Activated T-helper 9 cell treated with anti-CD3 and anti-CD28 coated beads, Interleukin-2, amount 50 U/mL, for 16 hours (primary cell): ENCODE measurements around the gene DYNLT5.
"Not testable (repeated sequence)": the region's sequence is repeated elsewhere in the genome, so short reads cannot be mapped to it uniquely, and the experiment has no call there.

Experiments
- DNase-seq: peaks from one replicate; pipeline ENCODE4 v3.0.0-alpha.2; 2020; ENCODE audit warnings: low read depth

The DYNLT5 gene

DNA sequence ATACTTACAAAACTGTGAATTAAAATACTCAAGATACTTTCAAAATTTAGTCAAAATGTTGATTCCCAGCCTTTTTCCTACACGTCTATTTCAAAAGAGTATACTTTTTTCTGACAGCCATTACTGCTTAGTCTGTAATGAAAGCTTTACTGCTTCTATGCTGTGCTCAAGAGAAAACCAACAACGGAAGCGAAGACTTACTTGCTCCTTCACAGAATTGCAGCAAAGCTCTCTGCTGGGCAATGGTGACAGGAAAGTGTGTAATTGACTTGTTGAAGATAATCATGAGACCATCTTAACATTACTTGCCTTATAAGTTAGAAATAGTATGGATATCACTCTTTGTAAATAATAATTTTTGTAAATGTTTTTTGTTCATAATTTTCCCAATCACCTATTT is 1.7 kb upstream of the DYNLT5 start:
- DNase-seq: no peak

DNA sequence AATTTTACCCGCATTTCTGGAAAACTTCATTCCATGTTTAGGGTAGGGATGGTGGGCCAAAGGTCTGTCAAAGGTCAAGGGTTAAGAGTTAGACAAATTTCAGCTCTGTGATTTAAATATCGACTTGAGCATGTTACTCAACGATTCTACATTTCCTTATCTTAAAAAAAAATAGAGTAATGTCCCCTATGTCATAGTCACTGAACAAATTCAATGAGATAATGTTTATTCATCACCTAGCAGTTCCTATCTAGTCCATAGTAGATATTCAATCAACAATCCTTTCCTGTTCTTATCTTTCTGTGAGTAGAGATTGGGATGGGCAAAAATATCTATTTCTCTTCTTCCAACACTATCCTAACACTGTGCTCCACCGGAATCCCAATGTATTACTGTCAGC is 1.1 kb upstream of the DYNLT5 start:
- no peak for DNase-seq

DNA sequence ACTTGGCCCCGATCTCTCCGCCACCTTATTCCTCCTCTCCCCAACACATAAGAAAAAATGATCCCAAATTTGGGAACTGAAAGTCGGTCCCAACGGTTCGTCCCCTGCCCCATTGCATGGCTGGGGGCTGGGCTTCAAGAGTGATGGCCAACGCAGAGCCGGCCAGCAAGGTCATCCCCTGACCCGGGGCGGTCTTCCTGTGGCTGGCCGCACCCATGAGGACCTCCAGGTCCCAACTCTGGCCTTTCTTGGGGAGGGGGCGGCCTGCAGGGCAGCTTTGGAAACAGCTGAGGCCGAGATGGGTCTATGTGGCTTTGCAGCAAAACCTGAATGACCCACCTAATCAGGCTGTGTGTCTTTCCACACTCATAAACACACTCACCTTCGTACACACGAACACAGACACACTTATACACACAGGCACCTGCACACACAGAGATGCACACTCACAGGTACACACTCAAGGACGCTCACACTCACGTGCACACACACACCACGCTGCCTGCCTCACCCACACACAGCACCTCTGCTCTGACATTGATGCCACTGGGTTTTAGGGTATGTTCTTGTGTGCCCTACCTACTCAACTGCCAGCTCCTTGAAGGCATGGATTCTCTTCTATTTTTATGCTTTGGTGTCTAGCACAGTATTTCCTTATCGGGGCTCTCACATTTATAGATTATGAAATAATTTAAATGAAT is 562 bp downstream of the DYNLT5 start:
- no peak for DNase-seq

- DNase-seq: no peak
Observed at GRCh38 chr1:66757722-66758240, 5.5 kb downstream of the DYNLT5 start.

GRCh38 chr1:66758241-66758755 is 6.0 kb downstream of the DYNLT5 start:
- DNase-seq: no peak

DNA sequence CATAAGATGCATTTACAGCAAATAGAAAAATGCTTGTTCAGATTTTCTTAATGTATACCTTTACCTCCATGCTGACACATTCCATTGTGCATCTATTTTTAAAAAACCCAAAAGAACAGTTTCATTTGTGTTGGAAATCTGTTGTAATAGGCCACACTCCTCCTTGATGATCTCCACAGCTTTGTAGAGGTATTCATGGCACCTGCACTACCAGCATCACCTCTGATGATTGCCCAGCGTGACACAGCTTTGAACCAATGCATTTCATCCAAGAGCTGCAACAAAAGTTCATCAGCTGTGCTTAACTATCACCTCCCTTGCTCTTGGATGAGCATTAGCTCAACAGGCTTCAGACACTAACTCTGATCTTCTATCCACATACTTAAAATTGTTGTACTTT is 8.2 kb downstream of the DYNLT5 start:
- no peak for DNase-seq

DNA sequence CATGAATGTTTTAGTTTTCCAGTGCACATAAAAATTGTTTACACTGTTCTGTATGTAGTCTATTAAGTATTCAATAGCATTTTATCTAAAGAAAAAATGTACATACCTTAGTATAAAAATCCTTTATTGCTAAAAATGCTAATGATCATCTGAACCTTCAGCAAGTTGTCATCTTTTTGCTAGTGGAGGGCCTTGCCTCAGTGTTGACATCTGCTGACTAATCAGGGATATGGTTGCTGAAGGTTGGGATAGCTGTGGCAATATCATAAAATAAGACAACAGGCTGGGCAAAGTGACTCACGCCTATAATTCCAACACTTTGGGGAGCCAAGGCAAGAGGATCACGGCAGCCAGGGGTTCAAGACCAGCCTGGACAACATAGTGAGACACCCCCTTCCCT is 9.0 kb downstream of the DYNLT5 start:
- DNase-seq: no peak

DNA sequence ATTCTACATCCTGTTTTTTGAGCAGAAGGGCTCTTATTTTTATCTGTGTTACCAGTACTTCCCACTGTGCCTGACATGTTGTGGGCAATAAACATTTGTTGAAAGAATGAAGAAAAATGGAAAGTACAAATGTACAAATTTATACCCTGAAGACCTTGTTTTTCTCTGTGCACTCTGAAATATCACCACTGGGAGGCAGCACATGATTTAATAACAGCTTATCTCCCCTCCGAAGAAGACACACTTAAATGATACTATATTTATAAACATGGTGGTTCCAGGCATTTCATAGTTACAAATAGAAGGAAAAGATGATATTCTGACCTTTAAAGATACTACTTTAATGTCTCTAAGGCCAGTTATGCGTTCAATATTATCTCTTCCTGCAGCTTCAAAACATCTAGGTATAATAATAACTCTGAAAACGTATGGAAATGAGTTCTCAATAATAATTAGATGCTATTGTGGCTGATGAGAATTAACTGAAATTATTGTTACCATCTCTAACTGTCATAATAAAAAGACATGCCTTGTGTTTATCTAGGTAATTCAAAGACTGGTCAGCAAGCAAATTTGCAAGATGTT is 12.8 kb downstream of the DYNLT5 start:
- DNase-seq: no peak

DNA sequence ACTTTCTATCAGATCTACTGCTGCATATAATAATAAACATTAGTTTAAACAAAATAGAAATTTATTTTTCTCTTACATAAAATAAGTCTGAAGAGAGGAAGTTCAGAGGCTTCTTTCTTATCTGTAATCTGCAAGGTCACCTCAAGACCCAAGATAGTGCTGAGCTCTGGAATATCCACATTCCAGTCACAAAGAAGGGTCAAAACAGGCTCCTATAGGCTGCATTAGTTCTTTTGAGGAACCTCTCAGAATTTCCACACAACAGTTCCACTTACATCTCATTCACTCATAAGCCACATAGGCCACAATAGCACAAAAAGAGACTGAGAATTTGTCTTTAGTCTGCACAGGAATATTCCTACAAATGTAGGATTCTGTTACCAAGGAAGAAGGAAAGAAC is 15.4 kb downstream of the DYNLT5 start:
- DNase-seq: no peak

DNA sequence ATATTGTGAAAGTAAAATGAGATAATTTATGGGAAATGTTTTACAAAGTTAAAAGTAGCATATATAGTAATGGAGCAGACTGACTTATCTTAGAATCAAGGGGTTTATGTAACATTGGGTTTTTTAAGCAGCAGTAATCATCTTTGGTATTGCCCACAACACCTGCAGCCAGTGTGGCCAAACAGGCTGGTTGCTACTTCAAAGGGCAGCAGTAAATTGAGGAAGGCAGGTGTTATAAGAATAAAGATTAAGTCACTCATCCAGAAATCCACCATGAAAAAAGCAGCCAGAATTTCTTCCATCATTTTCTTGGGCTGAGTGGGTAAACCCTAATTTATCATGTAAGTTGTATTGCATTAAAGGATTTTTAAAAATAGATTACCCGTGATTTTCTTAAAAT is 16.7 kb downstream of the DYNLT5 start:
- DNase-seq: no peak

DNA sequence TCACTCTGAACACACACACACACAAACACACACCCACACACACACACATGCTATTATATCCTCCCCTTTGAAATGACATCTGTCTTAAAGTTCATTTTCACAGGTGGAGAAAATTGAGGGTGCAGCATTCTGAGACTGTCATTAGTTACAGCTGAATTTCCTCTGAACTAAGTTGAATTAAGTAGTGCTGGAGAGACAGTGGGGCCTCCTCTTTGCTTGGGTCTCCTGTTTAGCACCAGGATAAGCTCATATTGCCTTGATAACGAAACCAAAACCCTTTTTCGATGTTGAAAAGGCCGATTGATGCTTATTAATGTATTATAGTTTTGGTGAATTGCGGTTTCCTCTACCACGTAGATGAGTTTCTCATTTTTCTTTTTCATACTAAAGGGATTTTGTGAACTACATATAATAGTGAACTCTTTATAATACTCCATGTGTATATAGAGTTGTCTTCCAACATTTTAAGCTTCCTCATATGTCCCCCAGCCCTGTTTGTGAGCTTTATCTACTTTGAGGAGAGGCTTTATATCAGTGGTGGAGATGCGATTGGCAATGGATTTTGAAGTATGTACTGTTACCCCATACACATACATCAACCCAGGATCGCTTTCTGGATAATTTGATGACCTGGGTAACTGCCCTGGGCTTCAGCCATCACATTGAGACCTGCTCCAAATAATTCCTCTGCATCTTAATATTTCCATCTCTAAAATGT is 17.4 kb downstream of the DYNLT5 start:
- no peak for DNase-seq

DNA sequence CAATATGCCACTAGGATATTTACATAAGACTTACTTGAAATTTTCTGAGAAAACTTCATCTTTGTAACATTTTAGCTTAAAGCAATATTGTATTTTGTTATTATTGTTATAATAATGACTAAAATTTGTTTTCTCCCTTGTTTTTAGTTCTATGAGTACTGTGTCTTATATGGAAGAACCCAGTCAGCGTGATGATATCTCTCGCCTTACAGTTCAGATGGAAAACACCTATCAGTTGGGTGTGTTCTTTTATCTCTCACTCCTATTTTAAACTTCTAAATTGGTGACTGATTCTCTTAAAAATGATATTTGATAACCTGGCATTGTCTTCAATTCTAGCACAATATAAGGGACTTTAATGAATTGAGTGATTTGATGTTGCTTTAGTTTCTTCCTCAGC is 18.0 kb downstream of the DYNLT5 start:
- no peak for DNase-seq

GRCh38 chr1:66770694-66771093 is 18.4 kb downstream of the DYNLT5 start:
- DNase-seq: no peak

- DNase-seq: no peak
Observed at GRCh38 chr1:66773227-66773626, 21.0 kb downstream of the DYNLT5 start.

GRCh38 chr1:66774438-66774837 is 22.2 kb downstream of the DYNLT5 start:
- DNase-seq: no peak

DNA sequence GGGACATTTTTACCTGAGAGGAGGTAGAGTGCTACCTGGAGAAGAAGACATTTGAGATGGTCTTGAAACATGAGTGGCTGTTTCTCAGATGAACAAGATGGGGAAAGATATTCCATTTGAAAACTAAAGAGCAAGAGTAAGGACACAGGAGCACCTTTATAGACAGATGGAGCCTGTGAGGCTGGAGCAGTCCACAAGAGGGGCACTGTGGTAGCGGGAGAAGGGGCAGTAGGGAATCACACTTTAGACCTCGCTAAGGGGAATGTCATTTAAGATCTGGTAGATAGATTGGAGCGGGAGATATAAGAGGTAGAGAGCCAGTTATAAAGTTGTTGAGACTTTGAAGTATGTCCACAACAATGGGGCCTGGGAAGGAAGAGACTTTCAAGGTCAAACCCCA is 23.4 kb downstream of the DYNLT5 start:
- no peak for DNase-seq

- DNase-seq: no peak
Observed at GRCh38 chr1:66777831-66778230, 25.6 kb downstream of the DYNLT5 start.

DNA sequence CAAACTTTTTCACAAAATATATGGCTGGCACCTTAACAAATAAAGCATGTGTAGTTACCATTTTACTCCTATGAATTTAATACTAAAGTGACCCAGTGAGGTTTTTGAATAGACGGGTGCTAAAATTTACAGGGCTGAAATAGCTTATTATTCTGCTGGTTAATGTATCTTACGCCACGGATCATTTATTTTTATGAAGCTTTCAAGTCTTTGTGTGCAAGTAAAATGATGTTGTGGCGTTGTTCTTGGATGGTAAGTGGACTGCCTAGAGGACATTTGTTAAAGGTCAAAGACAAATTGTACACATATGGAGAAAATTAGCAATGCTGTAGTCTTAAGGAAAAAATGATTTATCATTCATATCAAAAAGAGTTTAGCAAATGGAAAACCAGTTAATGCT is 26.0 kb downstream of the DYNLT5 start:
- DNase-seq: no peak

DNA sequence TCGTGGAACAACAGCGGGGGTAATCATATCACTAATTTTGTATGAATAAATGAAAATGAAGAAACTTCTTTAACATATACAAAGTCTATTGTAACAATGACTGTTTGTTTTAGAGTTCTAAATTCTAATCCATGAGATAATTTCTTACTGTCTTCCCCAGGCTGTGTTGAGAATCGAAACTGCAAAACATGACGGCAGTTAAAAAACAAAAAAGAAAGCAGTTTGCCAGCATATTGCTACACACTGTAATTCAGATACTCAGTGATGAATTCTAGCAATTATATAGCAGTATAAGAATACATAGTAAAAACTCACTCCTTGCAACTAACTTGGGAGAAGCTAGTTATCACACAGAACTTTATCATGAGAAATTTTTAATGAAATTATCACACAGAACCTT is 26.7 kb downstream of the DYNLT5 start:
- DNase-seq: no peak

GRCh38 chr1:66779475-66780078 is 27.3 kb downstream of the DYNLT5 start:
- no peak for DNase-seq

DNA sequence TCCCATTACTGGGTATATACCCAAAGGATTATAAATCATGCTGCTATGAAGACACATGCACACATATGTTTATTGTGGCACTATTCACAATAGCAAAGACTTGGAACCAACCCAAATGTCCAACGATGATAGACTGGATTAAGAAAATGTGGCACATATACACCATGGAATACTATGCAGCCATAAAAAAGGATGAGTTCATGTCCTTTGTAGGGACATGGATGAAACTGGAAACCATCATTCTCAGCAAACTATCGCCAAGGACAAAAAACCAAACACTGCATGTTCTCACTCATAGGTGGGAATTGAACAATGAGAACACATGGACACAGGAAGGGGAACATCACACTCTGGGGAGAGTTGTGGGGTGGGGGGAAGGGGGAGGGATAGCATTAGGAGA is 33.5 kb downstream of the DYNLT5 start:
- DNase-seq: not testable (repeated sequence)

DNA sequence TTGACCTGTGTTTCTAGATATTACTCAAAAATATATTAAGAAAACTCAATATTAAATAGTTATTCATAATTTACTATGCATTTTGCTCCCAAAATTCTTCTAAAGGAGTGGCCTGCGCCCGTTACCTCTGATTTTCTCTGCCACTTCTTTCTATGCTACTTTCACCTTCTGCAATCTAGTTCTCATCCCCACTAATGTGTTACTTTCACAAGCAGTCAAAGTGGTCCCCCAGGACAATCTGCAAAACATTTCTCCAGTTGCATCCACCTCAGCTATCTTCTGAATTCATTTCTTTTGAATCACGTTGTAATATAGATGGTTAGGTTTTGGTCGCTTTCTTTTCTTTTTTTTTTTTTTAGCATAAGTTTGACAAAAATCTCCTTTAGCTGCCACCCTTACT is 35.4 kb downstream of the DYNLT5 start:
- no peak for DNase-seq
